ENCODE data around the gene NOCT. TPM values are rescaled to one million over a fixed set of nuclear protein-coding genes. Genes with fewer than 3 reads are reported as not detected.

NOCT gene
- total and polyA plus RNA-seq, 2 donors (not counting 1 experiment from before 2014, with no cell fraction given), result 2.6 to 3.8 TPM

GRCh38 chr4:138977524-138977923 is 38.1 kb upstream of the NOCT start:
- ATAC-seq (ENCODE audit: low read depth) (peak; percentile 95), DNase-seq (peak; percentile 74)
- Histone ChIP-seq H3K4me3 (ENCODE audit: control extremely low read depth in 1 of 5, extremely low read depth in 1 of 5, insufficient read depth in 1 of 5, low read depth in 2 of 5, low read length in 4 of 5) (peak overlapping the region in 2 of 5 experiments; percentile 4 to 19), H3K9ac (ENCODE audit: low read length) (peak overlapping the region; percentile 7), H2AFZ (ENCODE audit: insufficient read depth, low read depth, low read length, poor library complexity, severe bottlenecking) (peak overlapping the region; percentile 35), H3K9me3 (ENCODE audit: control extremely low read depth in 1 of 3, control insufficient read depth in 2 of 3, insufficient read depth in 1 of 3, low read length in 2 of 3) (no peaks in the 10 kb centered on the region), H3K4me1 (ENCODE audit: control insufficient read depth in 2 of 2, insufficient read depth in 2 of 2, low read length in 2 of 2) (peaks cover 22 to 24% of the 10 kb centered on the region in 2 donors), H3K27me3 (replicated peaks in 1 of 4; ENCODE audit: control extremely low read depth in 1 of 4, control insufficient read depth in 3 of 4, insufficient read depth in 4 of 4, low read length in 3 of 4) (no peaks in the 10 kb centered on the region), H3K4me2 (replicated peaks; ENCODE audit: low read depth, low read length, poor library complexity, severe bottlenecking) (peak overlapping the region; percentile 54), H4K20me1 (ENCODE audit: control insufficient read depth, insufficient read depth, low read length, poor library complexity, severe bottlenecking) (no peaks in the 10 kb centered on the region), H3K36me3 (replicated peaks in 1 of 2; ENCODE audit: control extremely low read depth in 1 of 2, control insufficient read depth in 1 of 2, extremely low read depth in 1 of 2, insufficient read depth in 2 of 2, low read length in 1 of 2) (no peaks in the 10 kb centered on the region), H3K27ac (ENCODE audit: low read length in 2 of 2) (peak overlapping the region; percentile 58 to 80), H3K79me2 (ENCODE audit: control insufficient read depth, insufficient read depth, low read length) (no peaks in the 10 kb centered on the region)
- Mint-ChIP-seq H3K27me3 (no peaks in the 10 kb centered on the region), H3K4me1 (peaks cover 24% of the 10 kb centered on the region), H3K27ac (peak overlapping the region; percentile 89), H3K9me3 (ENCODE audit: insufficient read depth) (no peaks in the 10 kb centered on the region), H3K4me3 (peak overlapping the region; percentile 72)
- POLR2A ChIA-PET, result interaction anchor here (1.3 kb wide), 1 partner anchor 38 kb away, joined by 4 read pairs; the partner anchor contains the start of gene NOCT
- TF ChIP-seq CTCF (IDR thresholded peaks at IDR 0.05) (no peak), EZH2 (IDR thresholded peaks at IDR 0.05; ENCODE audit: borderline replicate concordance, insufficient read depth, low read depth, low read length, poor library complexity, severe bottlenecking) (no peak)
- intact Hi-C loops (cut with micrococcal nuclease), result loop anchor here (2.0 kb wide), 1 partner anchor 37 kb away; the partner anchor contains the start of gene NOCT
- CTCF ChIA-PET, result interaction anchor here (0.9 kb wide), 1 partner anchor 38 kb away, joined by 5 read pairs; the partner anchor contains the start of gene NOCT
- WGBS (ENCODE audit: insufficient coverage), result 0% methylated on average over 3 of the region's 6 CpGs

GRCh38 chr4:138978028-138978585 is 37.5 kb upstream of the NOCT start:
- no peaks in the 10 kb centered on the region for H3K9me3 ChIP-seq (ENCODE audit: control extremely low read depth in 1 of 3, control insufficient read depth in 2 of 3, insufficient read depth in 1 of 3, low read length in 2 of 3)
- Mint-ChIP-seq H3K4me1 (peaks cover 29% of the 10 kb centered on the region), H3K4me3 (no peak overlapping the region), H3K27me3 (no peaks in the 10 kb centered on the region), H3K27ac (peak overlapping the region; percentile 89), H3K9me3 (ENCODE audit: insufficient read depth) (no peaks in the 10 kb centered on the region)
- no peak for TF ChIP-seq EZH2 (IDR thresholded peaks at IDR 0.05; ENCODE audit: borderline replicate concordance, insufficient read depth, low read depth, low read length, poor library complexity, severe bottlenecking)
- TF ChIP-seq CTCF (IDR thresholded peaks at IDR 0.05), result no peak
- ChIA-PET POLR2A (interaction anchor here (1.3 kb wide), 1 partner anchor 38 kb away, joined by 4 read pairs; the partner anchor contains the start of gene NOCT), CTCF (interaction anchor here (0.9 kb wide), 1 partner anchor 37 kb away, joined by 5 read pairs; the partner anchor contains the start of gene NOCT)
- H3K79me2 ChIP-seq (ENCODE audit: control insufficient read depth, insufficient read depth, low read length), result no peaks in the 10 kb centered on the region
- ATAC-seq (ENCODE audit: low read depth), result no peak
- H2AFZ ChIP-seq (ENCODE audit: insufficient read depth, low read depth, low read length, poor library complexity, severe bottlenecking), result peak overlapping the region; percentile 35
- no peaks in the 10 kb centered on the region for H4K20me1 ChIP-seq (ENCODE audit: control insufficient read depth, insufficient read depth, low read length, poor library complexity, severe bottlenecking)
- intact Hi-C loops (cut with micrococcal nuclease), result no loop called here
- H3K27me3 ChIP-seq (replicated peaks in 1 of 4; ENCODE audit: control extremely low read depth in 1 of 4, control insufficient read depth in 3 of 4, insufficient read depth in 4 of 4, low read length in 3 of 4), result no peaks in the 10 kb centered on the region
- H3K9ac ChIP-seq (ENCODE audit: low read length), result peak overlapping the region; percentile 7
- no peaks in the 10 kb centered on the region for H3K36me3 ChIP-seq (replicated peaks in 1 of 2; ENCODE audit: control extremely low read depth in 1 of 2, control insufficient read depth in 1 of 2, extremely low read depth in 1 of 2, insufficient read depth in 2 of 2, low read length in 1 of 2)
- 94% methylated on average over 2 of the region's 5 CpGs for WGBS (ENCODE audit: insufficient coverage)
- no peak for DNase-seq
- H3K4me1 ChIP-seq (ENCODE audit: control insufficient read depth in 2 of 2, insufficient read depth in 2 of 2, low read length in 2 of 2), result peaks cover 26 to 28% of the 10 kb centered on the region in 2 donors
- H3K4me3 ChIP-seq (ENCODE audit: control extremely low read depth in 1 of 5, extremely low read depth in 1 of 5, insufficient read depth in 1 of 5, low read depth in 2 of 5, low read length in 4 of 5), result no peak overlapping the region
- peak overlapping the region; percentile 58 to 80 for H3K27ac ChIP-seq (ENCODE audit: low read length in 2 of 2)
- H3K4me2 ChIP-seq (replicated peaks; ENCODE audit: low read depth, low read length, poor library complexity, severe bottlenecking), result peak overlapping the region; percentile 54

Measured in B cell (primary cell).